Loucy (cell line): Measurements from ENCODE around the gene CALU.

Source experiments
- H2AFZ ChIP-seq: fragments of 200-600 bp; sonication (generic); 2 replicates; pipeline ENCODE4 v1.6.0; 2016; ENCODE audit warnings: antibody characterized with exemption, mild to moderate bottlenecking, low read length, moderate library complexity
- H3F3A ChIP-seq: fragments of 200-600 bp; 2 replicates; pipeline ENCODE4 v1.6.0; 2016; ENCODE audit warnings: antibody characterized with exemption, low read depth, mild to moderate bottlenecking
- H3K27me3 ChIP-seq: fragments of 200-600 bp; sonication (generic); 2 replicates; pipeline ENCODE4 v1.6.1; 2014; ENCODE audit warnings: low read length, mild to moderate bottlenecking; ENCODE audit not compliant: insufficient read depth, poor library complexity, severe bottlenecking
- H3K36me3 ChIP-seq: fragments of 200-600 bp; sonication (generic); 2 replicates; pipeline ENCODE4 v1.6.1; 2016; ENCODE audit warnings: low read length; ENCODE audit not compliant: insufficient read depth
- H3K4me1 ChIP-seq: fragments of 200-600 bp; sonication (generic); 2 replicates; pipeline ENCODE4 v1.5.1; 2014; ENCODE audit warnings: low read length, mild to moderate bottlenecking; ENCODE audit not compliant: insufficient read depth, poor library complexity, severe bottlenecking
- H3K4me2 ChIP-seq: fragments of 200-600 bp; sonication (generic); 2 replicates; pipeline ENCODE4 v1.6.0; 2014; ENCODE audit warnings: antibody characterized with exemption, low read length, low read depth, mild to moderate bottlenecking; ENCODE audit not compliant: poor library complexity, severe bottlenecking
- H3K4me3 ChIP-seq: fragments of 200-600 bp; sonication (generic); 2 replicates; pipeline ENCODE4 v1.5.1; 2014; ENCODE audit warnings: low read length, mild to moderate bottlenecking, mixed read lengths; ENCODE audit not compliant: poor library complexity, severe bottlenecking
- H3K79me2 ChIP-seq: fragments of 200-600 bp; sonication (generic); 2 replicates; pipeline ENCODE4 v1.6.1; 2014; ENCODE audit warnings: low read length; ENCODE audit not compliant: insufficient read depth
- H3K9ac ChIP-seq: fragments of 200-600 bp; sonication (generic); 2 replicates; pipeline ENCODE4 v1.6.0; 2014; ENCODE audit warnings: mild to moderate bottlenecking, low read depth, low read length, moderate library complexity; ENCODE audit not compliant: poor library complexity, severe bottlenecking
- H3K9me2 ChIP-seq: fragments of 200-600 bp; sonication (generic); replicated peaks from 2 replicates; pipeline ENCODE4 v1.6.1; 2016; ENCODE audit warnings: low read depth, low read length, mixed read lengths
- H3K9me3 ChIP-seq: fragments of 200-600 bp; sonication (generic); 2 replicates; pipeline ENCODE4 v1.6.1; 2014; ENCODE audit warnings: mild to moderate bottlenecking, antibody characterized with exemption, low read length, low read depth; ENCODE audit not compliant: insufficient read depth
- H4K20me1 ChIP-seq: fragments of 200-600 bp; sonication (generic); 2 replicates; pipeline ENCODE4 v1.6.0; 2014; ENCODE audit warnings: antibody characterized with exemption, low read length, mild to moderate bottlenecking; ENCODE audit not compliant: insufficient read depth, poor library complexity, severe bottlenecking
- CTCF ChIP-seq: fragments of 200-600 bp; sonication (generic); conservative IDR thresholded peaks from 2 replicates; pipeline ENCODE4 v1.5.1; 2014; ENCODE audit warnings: mild to moderate bottlenecking, antibody characterized with exemption, low read length
- EZH2phosphoT487 ChIP-seq: fragments of 200-600 bp; IDR thresholded peaks from 2 replicates; pipeline ENCODE4 v1.6.1; 2018; ENCODE audit warnings: antibody characterized with exemption, mild to moderate bottlenecking, moderate library complexity, borderline replicate concordance

CALU gene

GRCh38 chr7:128742206-128742605 lies 3.0 kb downstream of the CALU start:
- peaks cover 68% of the 10 kb centered on the region for H4K20me1 ChIP-seq

GRCh38 chr7:128743112-128743772 lies 4.1 kb downstream of the CALU start:
- Histone ChIP-seq H3K4me2 (peak overlapping the region; percentile 65), H3F3A (no peaks in the 10 kb centered on the region), H3K4me3 (peak overlapping the region; percentile 20), H3K9me2 (no peaks in the 10 kb centered on the region), H3K4me1 (peaks cover 67% of the 10 kb centered on the region), H3K36me3 (peaks cover 7% of the 10 kb centered on the region; the same call in 1 of the 2 replicates), H3K9me3 (no peaks in the 10 kb centered on the region), H2AFZ (no peak overlapping the region), H3K79me2 (peaks cover 90% of the 10 kb centered on the region), H3K9ac (no peak overlapping the region), H3K27me3 (no peaks in the 10 kb centered on the region), H4K20me1 (peaks cover 75% of the 10 kb centered on the region)
- TF ChIP-seq CTCF (no peak), EZH2phosphoT487 (no peak)

More at GRCh38 chr7:128742206-128742605, 3.0 kb downstream of the CALU start:
- Histone ChIP-seq H3K9me2 (no peaks in the 10 kb centered on the region), H3F3A (no peaks in the 10 kb centered on the region), H3K27me3 (no peaks in the 10 kb centered on the region), H3K4me2 (peak overlapping the region; percentile 89), H3K4me1 (peaks cover 61% of the 10 kb centered on the region), H3K4me3 (peak overlapping the region; percentile 90), H2AFZ (no peak overlapping the region), H3K9me3 (no peaks in the 10 kb centered on the region), H3K79me2 (peaks cover 80% of the 10 kb centered on the region), H3K9ac (peak overlapping the region; percentile 81), H3K36me3 (no peaks in the 10 kb centered on the region)
- TF ChIP-seq EZH2phosphoT487 (no peak), CTCF (no peak)

- H3K4me1 ChIP-seq: peaks cover 61% of the 10 kb centered on the region
- H3K4me3 ChIP-seq: peak overlapping the region; percentile 20
- peaks cover 19% of the 10 kb centered on the region for H3K36me3 ChIP-seq
- no peaks in the 10 kb centered on the region for H3K27me3 ChIP-seq
- no peaks in the 10 kb centered on the region for H3F3A ChIP-seq
- no peak overlapping the region for H2AFZ ChIP-seq
- peak overlapping the region; percentile 24 for H3K9ac ChIP-seq
- peaks cover 86% of the 10 kb centered on the region for H4K20me1 ChIP-seq
- H3K9me2 ChIP-seq: no peaks in the 10 kb centered on the region
- TF ChIP-seq CTCF: no peak
- TF ChIP-seq EZH2phosphoT487: no peak
- peaks cover 99% of the 10 kb centered on the region for H3K79me2 ChIP-seq
- no peaks in the 10 kb centered on the region for H3K9me3 ChIP-seq
- peak overlapping the region; percentile 65 for H3K4me2 ChIP-seq
Observed at GRCh38 chr7:128744366-128744905, 5.3 kb downstream of the CALU start.
